ENCODE results near the gene KIF26B.
"Not testable (repeated sequence)": the region's sequence is repeated elsewhere in the genome, so short reads cannot be mapped to it uniquely, and the experiment has no call there.

The KIF26B gene

DNA sequence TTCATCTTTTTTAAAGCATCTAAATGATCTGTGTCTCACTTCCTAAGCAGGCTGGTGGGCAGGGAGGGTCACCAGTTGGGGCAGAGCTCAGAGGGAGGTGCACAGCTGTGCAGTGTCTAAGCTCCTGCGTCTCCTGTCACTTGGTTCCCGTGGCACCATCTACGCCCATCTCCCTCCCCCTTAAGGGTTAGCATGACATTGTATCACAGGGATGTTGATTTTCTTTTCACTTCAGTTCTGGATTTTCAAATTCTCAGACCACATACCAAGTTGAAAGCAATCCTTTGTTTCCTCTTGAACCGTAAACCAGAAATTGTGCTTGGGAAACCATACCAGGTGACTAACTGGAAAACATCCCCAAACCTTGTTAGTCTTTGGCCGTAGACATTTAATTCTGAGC is 187.0 kb downstream of the KIF26B start:
- Histone ChIP-seq H3K27ac (no peak overlapping the region), H3K4me3 (ENCODE audit: low read depth, low read length) (no peak overlapping the region), H3K27me3 (replicated peaks) (no peaks in the 10 kb centered on the region), H3K36me3 (replicated peaks) (no peaks in the 10 kb centered on the region)
- TF ChIP-seq, protein P1, sequence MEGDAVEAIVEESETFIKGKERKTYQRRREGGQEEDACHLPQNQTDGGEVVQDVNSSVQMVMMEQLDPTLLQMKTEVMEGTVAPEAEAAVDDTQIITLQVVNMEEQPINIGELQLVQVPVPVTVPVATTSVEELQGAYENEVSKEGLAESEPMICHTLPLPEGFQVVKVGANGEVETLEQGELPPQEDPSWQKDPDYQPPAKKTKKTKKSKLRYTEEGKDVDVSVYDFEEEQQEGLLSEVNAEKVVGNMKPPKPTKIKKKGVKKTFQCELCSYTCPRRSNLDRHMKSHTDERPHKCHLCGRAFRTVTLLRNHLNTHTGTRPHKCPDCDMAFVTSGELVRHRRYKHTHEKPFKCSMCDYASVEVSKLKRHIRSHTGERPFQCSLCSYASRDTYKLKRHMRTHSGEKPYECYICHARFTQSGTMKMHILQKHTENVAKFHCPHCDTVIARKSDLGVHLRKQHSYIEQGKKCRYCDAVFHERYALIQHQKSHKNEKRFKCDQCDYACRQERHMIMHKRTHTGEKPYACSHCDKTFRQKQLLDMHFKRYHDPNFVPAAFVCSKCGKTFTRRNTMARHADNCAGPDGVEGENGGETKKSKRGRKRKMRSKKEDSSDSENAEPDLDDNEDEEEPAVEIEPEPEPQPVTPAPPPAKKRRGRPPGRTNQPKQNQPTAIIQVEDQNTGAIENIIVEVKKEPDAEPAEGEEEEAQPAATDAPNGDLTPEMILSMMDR (IDR thresholded peaks at IDR 0.05; ENCODE audit: low read depth, low read length, missing control alignments) = no peak
- DNase-seq = no peak
- in situ Hi-C loops (cut with HindIII; ENCODE audit: low pct_ligation_motif_present, low sequenced_read_pairs) = no loop called here

DNA sequence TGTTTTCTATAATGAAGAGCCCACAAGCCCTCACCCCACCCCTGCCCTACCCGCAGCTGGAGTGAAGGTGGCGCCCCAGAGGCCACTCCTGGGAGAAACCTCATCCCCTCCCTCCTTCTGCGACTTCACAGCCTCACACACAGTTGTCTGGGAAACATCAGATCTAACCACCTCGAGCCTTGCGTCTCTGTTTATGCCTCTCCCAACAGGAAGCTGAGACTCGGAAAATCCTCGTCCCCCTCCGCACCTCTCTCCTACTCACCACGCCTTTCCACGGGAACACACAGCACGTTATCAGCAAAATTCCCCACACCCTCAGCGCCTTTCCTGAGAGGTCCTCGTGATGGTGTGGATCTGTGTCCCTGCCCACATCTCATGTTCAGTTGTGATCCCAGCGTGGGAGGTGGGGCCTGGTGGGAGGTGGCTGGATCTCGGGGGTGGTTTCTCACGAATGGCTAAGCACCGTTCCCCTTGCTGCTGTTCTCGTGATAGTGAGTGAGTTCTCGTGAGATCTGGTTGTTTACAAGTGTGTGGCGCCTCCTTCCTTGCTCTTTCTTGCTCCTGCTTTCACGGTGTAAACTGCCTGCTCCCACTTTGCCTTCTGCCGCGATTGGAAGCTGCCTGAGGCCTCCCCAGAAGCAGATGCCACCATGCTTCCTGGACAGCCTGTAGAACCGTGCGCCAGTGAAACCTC is 190.6 kb downstream of the KIF26B start:
- in situ Hi-C loops (cut with HindIII; ENCODE audit: low pct_ligation_motif_present, low sequenced_read_pairs) = no loop called here
- Histone ChIP-seq H3K27ac (no peak overlapping the region), H3K36me3 (replicated peaks) (no peaks in the 10 kb centered on the region), H3K27me3 (replicated peaks) (no peaks in the 10 kb centered on the region), H3K4me3 (ENCODE audit: low read depth, low read length) (no peak overlapping the region)
- TF ChIP-seq, protein P1 (IDR thresholded peaks at IDR 0.05; ENCODE audit: low read depth, low read length, missing control alignments) = no peak
- no peak for DNase-seq

DNA sequence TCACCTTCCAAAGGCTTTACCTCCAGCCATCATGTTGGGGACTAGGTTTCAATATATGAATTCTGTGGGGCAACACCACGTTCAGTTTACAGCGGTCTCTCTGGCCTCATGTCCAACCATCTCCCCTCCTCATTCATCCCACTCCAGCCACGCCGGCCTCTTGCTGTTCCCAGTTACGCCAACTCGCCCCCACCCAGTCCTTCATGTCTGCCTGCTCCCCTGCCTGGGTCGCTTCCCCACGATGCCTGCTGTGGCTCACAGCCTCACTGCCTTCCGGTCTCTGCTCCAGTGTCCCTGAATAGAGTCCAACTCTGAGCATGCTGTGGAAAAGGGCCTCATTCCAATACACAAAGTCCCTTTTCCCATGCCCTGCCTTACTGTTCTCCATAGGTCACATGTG is 193.8 kb downstream of the KIF26B start:
- in situ Hi-C loops (cut with HindIII; ENCODE audit: low pct_ligation_motif_present, low sequenced_read_pairs) = no loop called here
- TF ChIP-seq, protein P1 (IDR thresholded peaks at IDR 0.05; ENCODE audit: low read depth, low read length, missing control alignments) = no peak

DNA sequence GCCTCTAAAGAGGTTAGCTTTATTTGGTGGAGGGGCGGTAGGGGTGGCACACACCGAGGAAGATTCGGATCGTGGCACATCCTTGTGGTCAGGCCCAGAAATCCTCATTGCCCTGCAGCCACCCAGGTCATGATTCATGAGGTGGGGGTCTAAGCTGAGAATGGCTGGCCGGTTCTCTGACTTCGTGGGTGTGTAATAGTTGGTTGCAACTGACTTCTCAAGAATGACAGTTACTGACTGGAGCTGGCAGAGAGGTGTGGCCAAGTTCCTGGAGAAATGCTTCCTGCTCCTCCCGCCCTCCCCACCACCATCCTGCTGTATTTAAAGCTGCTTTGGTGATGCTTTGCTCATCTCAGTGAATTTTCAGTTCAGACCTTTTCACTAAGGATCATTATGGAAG is 198.6 kb downstream of the KIF26B start:
- TF ChIP-seq, protein P1 (IDR thresholded peaks at IDR 0.05; ENCODE audit: low read depth, low read length, missing control alignments) = no peak
- H3K27ac ChIP-seq = no peak overlapping the region
- DNase-seq = no peak
- H3K4me3 ChIP-seq (ENCODE audit: low read depth, low read length) = no peak overlapping the region
- no peaks in the 10 kb centered on the region for H3K36me3 ChIP-seq (replicated peaks)
- in situ Hi-C loops (cut with HindIII; ENCODE audit: low pct_ligation_motif_present, low sequenced_read_pairs) = no loop called here
- H3K27me3 ChIP-seq (replicated peaks) = no peaks in the 10 kb centered on the region

More for the DNA sequence above, 193.8 kb downstream of the KIF26B start:
- H3K27me3 ChIP-seq (replicated peaks) = no peaks in the 10 kb centered on the region
- no peak overlapping the region for H3K27ac ChIP-seq
- DNase-seq = no peak
- no peak overlapping the region for H3K4me3 ChIP-seq (ENCODE audit: low read depth, low read length)
- no peaks in the 10 kb centered on the region for H3K36me3 ChIP-seq (replicated peaks)

DNA sequence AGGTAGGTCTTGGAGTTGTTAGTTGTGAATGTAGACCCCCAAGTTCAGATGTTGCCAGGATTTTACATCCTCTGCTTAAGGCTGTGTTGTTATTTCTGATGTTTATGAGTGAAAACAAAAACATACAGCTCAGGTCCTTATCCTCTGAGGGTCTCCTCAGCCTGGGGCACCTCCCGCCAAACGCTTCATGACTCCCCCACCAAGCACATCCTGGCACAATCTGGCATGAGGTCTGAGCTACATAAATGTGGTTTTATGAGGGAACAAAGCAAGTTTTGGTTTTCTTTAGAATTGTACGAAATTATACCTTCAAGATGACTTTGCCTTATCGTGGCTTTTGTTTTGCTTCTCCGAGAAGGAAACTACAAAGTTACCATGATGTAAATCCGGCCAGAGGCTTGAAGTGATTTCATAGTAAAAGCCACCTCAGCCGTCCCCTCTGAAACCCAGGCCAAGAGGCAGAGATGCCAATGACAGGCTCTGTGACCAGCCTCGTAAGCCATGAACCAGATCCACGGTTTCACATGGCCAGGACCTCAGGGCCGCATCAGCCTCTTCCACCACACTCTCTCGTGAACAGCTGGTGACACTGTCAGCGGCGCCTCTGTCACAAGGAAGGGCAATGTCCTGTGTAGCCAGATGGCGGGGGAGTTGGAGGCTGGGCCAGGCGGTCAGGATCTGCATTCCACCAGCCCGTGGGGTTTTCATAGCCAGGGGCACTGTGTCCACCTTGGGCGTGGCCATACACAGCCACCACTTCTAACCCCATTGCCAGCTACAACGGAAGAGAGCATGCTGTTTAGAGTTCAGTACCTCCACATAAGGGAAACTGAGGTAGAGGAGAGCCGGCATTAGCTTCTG is 199.4 kb downstream of the KIF26B start:
- Histone ChIP-seq H3K27ac (no peak overlapping the region), H3K36me3 (replicated peaks) (no peaks in the 10 kb centered on the region), H3K27me3 (replicated peaks) (no peaks in the 10 kb centered on the region), H3K4me3 (ENCODE audit: low read depth, low read length) (no peak overlapping the region)
- in situ Hi-C loops (cut with HindIII; ENCODE audit: low pct_ligation_motif_present, low sequenced_read_pairs) = no loop called here
- TF ChIP-seq, protein P1 (IDR thresholded peaks at IDR 0.05; ENCODE audit: low read depth, low read length, missing control alignments) = no peak
- DNase-seq = no peak

DNA sequence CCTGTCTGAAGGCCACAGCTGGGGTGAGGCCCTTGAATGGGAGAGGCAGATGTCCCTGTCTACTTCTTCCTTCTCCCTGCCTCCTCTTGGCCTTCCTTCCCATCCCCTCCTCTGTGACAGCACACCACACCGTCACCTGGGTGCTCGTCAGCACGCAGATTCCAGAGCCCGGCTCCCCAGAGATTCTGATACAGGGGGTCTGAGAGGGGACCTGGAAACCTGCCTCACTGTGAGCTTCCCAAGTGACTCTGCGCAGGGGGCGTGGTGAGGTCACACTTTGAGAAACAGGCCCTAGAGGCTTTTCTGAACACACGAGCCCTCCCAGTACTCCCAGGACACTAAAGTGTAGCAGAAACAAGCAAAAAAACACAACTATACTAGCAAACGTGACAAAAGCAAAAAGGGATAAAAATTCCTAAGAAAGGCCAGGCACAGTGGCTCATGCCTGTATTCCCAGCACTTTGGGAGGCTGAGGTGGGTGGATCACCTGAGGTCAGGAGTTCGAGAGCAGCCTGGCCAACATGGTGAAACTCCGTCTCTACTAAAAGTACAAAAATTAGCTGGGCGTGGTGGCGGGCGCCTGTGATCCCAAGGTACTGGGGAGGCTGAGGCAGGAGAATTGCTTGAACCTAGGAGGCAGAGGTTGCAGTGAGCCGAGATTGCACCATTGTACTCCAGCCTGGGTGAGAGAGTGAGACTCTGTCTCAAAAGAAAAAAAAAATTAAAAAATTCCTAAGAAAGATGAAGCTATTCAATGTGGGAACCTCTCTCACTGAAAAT is 201.3 kb downstream of the KIF26B start:
- H3K27me3 ChIP-seq (replicated peaks); H3K27ac ChIP-seq; in situ Hi-C loops (cut with HindIII; ENCODE audit: low pct_ligation_motif_present, low sequenced_read_pairs); H3K36me3 ChIP-seq (replicated peaks); H3K4me3 ChIP-seq (ENCODE audit: low read depth, low read length); DNase-seq: not testable (repeated sequence)

Data from brain microvascular endothelial cell (primary cell).